Neural cell (in vitro differentiated cells): ENCODE measurements around the gene NPLOC4. TPM values are rescaled to one million over a fixed set of nuclear protein-coding genes. Genes with fewer than 3 reads are reported as not detected.

Experiments used
- H2AFZ ChIP-seq: fragments of 200-600, 300-800 bp; sonication (generic), shearing (Covaris generic); 2 replicates; pipeline ENCODE4 v1.6.0; 2014; ENCODE audit warnings: low read depth, mild to moderate bottlenecking, antibody characterized with exemption, low read length, moderate library complexity
- H3F3A ChIP-seq: fragments of 200-600 bp; shearing (Covaris generic); 2 replicates; pipeline ENCODE4 v1.6.1; 2016; ENCODE audit warnings: mild to moderate bottlenecking, moderate library complexity, mixed read lengths, antibody characterized with exemption, low read length; ENCODE audit not compliant: insufficient read depth, poor library complexity, severe bottlenecking
- H3K27ac ChIP-seq: fragments of 200-600, 300-800 bp; sonication (generic), shearing (Covaris generic); 2 replicates; pipeline ENCODE4 v1.5.1; 2014; ENCODE audit warnings: mild to moderate bottlenecking, low read length, moderate library complexity
- H3K27me3 ChIP-seq: fragments of 300-800, 200-600 bp; sonication (generic), shearing (Covaris generic); 2 replicates; pipeline ENCODE4 v1.6.0; 2014; ENCODE audit warnings: mild to moderate bottlenecking, low read depth, low read length, moderate library complexity; ENCODE audit not compliant: insufficient read depth
- H3K36me3 ChIP-seq: fragments of 300-800, 200-600 bp; sonication (generic), shearing (Covaris generic); 2 replicates; pipeline ENCODE4 v1.5.1; 2014; ENCODE audit warnings: mild to moderate bottlenecking, antibody characterized with exemption, low read length, moderate library complexity; ENCODE audit not compliant: insufficient read depth
- H3K4me2 ChIP-seq: fragments of 300-800, 200-600 bp; sonication (generic), shearing (Covaris generic); 2 replicates; pipeline ENCODE4 v1.6.0; 2014; ENCODE audit warnings: mild to moderate bottlenecking, low read length
- H3K4me3 ChIP-seq: fragments of 300-800, 200-600 bp; sonication (generic), shearing (Covaris generic); 2 replicates; pipeline ENCODE4 v1.5.1; 2014; ENCODE audit warnings: mild to moderate bottlenecking, low read length, moderate library complexity
- H3K79me2 ChIP-seq: fragments of 200-600 bp; shearing (Covaris generic); replicated peaks from 2 replicates; pipeline ENCODE4 v1.6.0; 2014; ENCODE audit warnings: mild to moderate bottlenecking, low read length, moderate library complexity; ENCODE audit not compliant: insufficient read depth
- H3K9ac ChIP-seq: fragments of 300-800, 200-600 bp; sonication (generic), shearing (Covaris generic); 2 replicates; pipeline ENCODE4 v1.6.1; 2016; ENCODE audit warnings: mild to moderate bottlenecking, low read length, mixed read lengths
- H3K9me2 ChIP-seq: fragments of 200-600 bp; shearing (Covaris generic); 2 replicates; pipeline ENCODE4 v1.6.1; 2016; ENCODE audit warnings: mild to moderate bottlenecking, low read length, mixed read lengths; ENCODE audit not compliant: insufficient read depth
- H3K9me3 ChIP-seq: fragments of 200-600, 300-800 bp; sonication (generic), shearing (Covaris generic); 2 replicates; pipeline ENCODE4 v1.6.1; 2016; ENCODE audit warnings: mild to moderate bottlenecking, mixed run types, low read length, moderate library complexity, mixed read lengths
- H4K20me1 ChIP-seq: fragments of 200-600 bp; shearing (Covaris generic); 2 replicates; pipeline ENCODE4 v1.6.1; 2016; ENCODE audit warnings: mild to moderate bottlenecking, mixed run types; ENCODE audit not compliant: insufficient read depth
- CTCF ChIP-seq: fragments of 450-650 bp; IDR thresholded peaks from 2 replicates; pipeline ENCODE4 v1.5.1; 2014; ENCODE audit warnings: antibody characterized with exemption, mild to moderate bottlenecking, moderate library complexity; ENCODE audit not compliant: poor library complexity, severe bottlenecking
- EP300 ChIP-seq: fragments of 450-650 bp; conservative IDR thresholded peaks from 2 replicates; pipeline ENCODE4 v1.6.1; 2014; ENCODE audit warnings: antibody characterized with exemption, mild to moderate bottlenecking, moderate library complexity; ENCODE audit not compliant: poor library complexity, severe bottlenecking
- EZH2 ChIP-seq: fragments of 200-600, 300-800 bp; shearing (Covaris generic), sonication (generic); IDR thresholded peaks from 2 replicates; pipeline ENCODE4 v1.6.1; 2014; ENCODE audit warnings: antibody characterized with exemption, low read length, borderline replicate concordance, mild to moderate bottlenecking; ENCODE audit not compliant: insufficient read depth, poor library complexity, severe bottlenecking
- MXI1 ChIP-seq: fragments of 450-650 bp; conservative IDR thresholded peaks from 2 replicates; pipeline ENCODE4 v1.6.1; 2014; ENCODE audit warnings: antibody characterized with exemption, mild to moderate bottlenecking; ENCODE audit not compliant: poor library complexity, severe bottlenecking
- POLR2AphosphoS5 ChIP-seq: IDR thresholded peaks from 2 replicates; pipeline ENCODE4 v1.6.1; 2012
- RAD21 ChIP-seq: fragments of 450-650 bp; conservative IDR thresholded peaks from 2 replicates; pipeline ENCODE4 v1.6.1; 2014; ENCODE audit warnings: antibody characterized with exemption, mild to moderate bottlenecking, moderate library complexity
- SMC3 ChIP-seq: fragments of 450-650 bp; conservative IDR thresholded peaks from 2 replicates; pipeline ENCODE4 v1.6.1; 2014; ENCODE audit warnings: antibody characterized with exemption, mild to moderate bottlenecking, moderate library complexity; ENCODE audit not compliant: poor library complexity
- TAF1 ChIP-seq: IDR thresholded peaks from 2 replicates; pipeline ENCODE4 v1.6.1; 2012; ENCODE audit warnings: low read depth
- polyA plus RNA-seq: library from polyadenylated mRNA; depleted of rRNA; stranded (reverse); fragments of >200 nt; gene quantifications from 2 replicates; pipeline ENCODE4 v1.2.3, GENCODE V29; 2014
- TF ChIP-seq, protein P1 (sequence below): IDR thresholded peaks from 2 replicates; pipeline ENCODE4 v1.6.1; 2012; ENCODE audit warnings: borderline replicate concordance

NPLOC4 gene
- polyA plus RNA-seq, 1 donor from 2014 or later: 32.3 TPM

GRCh38 chr17:81569986-81570514 is 66.9 kb downstream of the NPLOC4 start:
- Histone ChIP-seq H3K36me3 (peaks cover 6% of the 10 kb centered on the region), H3K9me3 (no peaks in the 10 kb centered on the region), H3F3A (no peaks in the 10 kb centered on the region), H4K20me1 (no peaks in the 10 kb centered on the region), H3K4me2 (no peak overlapping the region), H2AFZ (no peak overlapping the region), H3K4me3 (no peak overlapping the region), H3K9ac (no peak overlapping the region), H3K79me2 (no peaks in the 10 kb centered on the region), H3K27me3 (no peaks in the 10 kb centered on the region), H3K9me2 (no peaks in the 10 kb centered on the region), H3K27ac (no peak overlapping the region)
- TF ChIP-seq TAF1 (no peak), EP300 (no peak), RAD21 (no peak), EZH2 (no peak), MXI1 (no peak), POLR2AphosphoS5 (no peak), SMC3 (no peak), CTCF (no peak)
- TF ChIP-seq, protein P1, sequence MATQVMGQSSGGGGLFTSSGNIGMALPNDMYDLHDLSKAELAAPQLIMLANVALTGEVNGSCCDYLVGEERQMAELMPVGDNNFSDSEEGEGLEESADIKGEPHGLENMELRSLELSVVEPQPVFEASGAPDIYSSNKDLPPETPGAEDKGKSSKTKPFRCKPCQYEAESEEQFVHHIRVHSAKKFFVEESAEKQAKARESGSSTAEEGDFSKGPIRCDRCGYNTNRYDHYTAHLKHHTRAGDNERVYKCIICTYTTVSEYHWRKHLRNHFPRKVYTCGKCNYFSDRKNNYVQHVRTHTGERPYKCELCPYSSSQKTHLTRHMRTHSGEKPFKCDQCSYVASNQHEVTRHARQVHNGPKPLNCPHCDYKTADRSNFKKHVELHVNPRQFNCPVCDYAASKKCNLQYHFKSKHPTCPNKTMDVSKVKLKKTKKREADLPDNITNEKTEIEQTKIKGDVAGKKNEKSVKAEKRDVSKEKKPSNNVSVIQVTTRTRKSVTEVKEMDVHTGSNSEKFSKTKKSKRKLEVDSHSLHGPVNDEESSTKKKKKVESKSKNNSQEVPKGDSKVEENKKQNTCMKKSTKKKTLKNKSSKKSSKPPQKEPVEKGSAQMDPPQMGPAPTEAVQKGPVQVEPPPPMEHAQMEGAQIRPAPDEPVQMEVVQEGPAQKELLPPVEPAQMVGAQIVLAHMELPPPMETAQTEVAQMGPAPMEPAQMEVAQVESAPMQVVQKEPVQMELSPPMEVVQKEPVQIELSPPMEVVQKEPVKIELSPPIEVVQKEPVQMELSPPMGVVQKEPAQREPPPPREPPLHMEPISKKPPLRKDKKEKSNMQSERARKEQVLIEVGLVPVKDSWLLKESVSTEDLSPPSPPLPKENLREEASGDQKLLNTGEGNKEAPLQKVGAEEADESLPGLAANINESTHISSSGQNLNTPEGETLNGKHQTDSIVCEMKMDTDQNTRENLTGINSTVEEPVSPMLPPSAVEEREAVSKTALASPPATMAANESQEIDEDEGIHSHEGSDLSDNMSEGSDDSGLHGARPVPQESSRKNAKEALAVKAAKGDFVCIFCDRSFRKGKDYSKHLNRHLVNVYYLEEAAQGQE: no peak

GRCh38 chr17:81568416-81568815 is 68.5 kb downstream of the NPLOC4 start:
- H3K9ac ChIP-seq: no peak overlapping the region
- no peaks in the 10 kb centered on the region for H3K27me3 ChIP-seq
- H3K4me3 ChIP-seq: no peak overlapping the region
- no peaks in the 10 kb centered on the region for H3F3A ChIP-seq
- no peak overlapping the region for H3K27ac ChIP-seq
- no peak for TF ChIP-seq SMC3
- no peak for TF ChIP-seq TAF1
- TF ChIP-seq CTCF: no peak
- TF ChIP-seq RAD21: no peak
- TF ChIP-seq EZH2: no peak
- no peak for TF ChIP-seq EP300
- TF ChIP-seq, protein P1: no peak
- no peak for TF ChIP-seq MXI1
- no peak for TF ChIP-seq POLR2AphosphoS5
- no peaks in the 10 kb centered on the region for H3K79me2 ChIP-seq
- H2AFZ ChIP-seq: no peak overlapping the region
- peaks cover 6% of the 10 kb centered on the region for H3K36me3 ChIP-seq
- no peaks in the 10 kb centered on the region for H4K20me1 ChIP-seq
- H3K9me3 ChIP-seq: no peaks in the 10 kb centered on the region
- H3K9me2 ChIP-seq: no peaks in the 10 kb centered on the region
- H3K4me2 ChIP-seq: no peak overlapping the region
